A549 treated with Mapracorat at 1 μM for 4 hours (cell line): Measurements from ENCODE around the gene BRS3. TPM values are rescaled to one million over a fixed set of nuclear protein-coding genes. Genes with fewer than 3 reads are reported as not detected.

Experiments used
- total RNA-seq: library from RNA; stranded (reverse); fragments of 200-300 nt; extraction: Qiagen RNA extraction; gene quantifications from 5 replicates; pipeline ENCODE4 v1.2.3, GENCODE V29; 2022

The BRS3 gene
- total RNA-seq, result not detected in 5 replicates

DNA sequence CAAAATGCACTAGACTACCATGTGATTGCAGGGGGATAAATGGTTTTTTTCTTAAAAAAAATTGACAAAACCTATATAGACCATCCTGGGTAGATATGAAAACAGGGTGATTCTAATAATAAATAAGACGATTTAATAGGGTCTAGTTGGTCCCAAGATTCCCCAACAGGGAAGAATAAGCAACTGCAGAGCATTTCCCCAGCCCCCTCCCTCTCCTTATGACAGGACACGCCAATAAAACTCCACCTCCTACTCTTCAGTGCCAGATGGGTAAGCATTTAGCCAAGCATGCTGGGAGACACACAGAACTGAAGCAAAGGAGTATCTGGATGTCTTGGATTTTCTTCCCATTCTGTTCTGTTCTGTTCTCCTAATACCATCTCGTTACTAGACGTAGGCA lies at the start of gene BRS3:
Gene BRS3 (plus strand): TSS at position 301 of the 400 bp plus-strand sequence. CDS start 168 bp downstream, outside the sequence.

DNA sequence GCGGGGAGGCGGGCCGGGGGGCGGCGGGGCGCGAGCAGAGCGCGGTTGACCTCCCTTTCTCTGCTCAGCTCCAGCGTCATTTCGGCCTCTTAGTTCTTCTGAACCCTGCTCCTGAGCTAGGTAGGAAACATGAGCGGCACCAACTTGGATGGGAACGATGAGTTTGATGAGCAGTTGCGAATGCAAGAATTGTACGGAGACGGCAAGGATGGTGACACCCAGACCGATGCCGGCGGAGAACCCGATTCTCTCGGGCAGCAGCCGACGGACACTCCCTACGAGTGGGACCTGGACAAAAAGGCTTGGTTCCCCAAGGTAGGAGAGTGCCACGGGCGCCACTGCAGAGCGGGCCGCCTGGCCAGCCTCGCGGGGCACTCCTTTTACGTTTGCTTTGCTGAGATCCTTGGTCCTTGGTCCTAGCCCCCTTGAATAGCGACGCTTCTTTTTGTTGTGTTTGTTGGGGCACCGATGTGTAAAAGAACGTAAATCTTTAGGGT lies 9.9 kb downstream of the BRS3 start, which contains the start of gene HTATSF1:
Gene HTATSF1 (plus strand): TSS at position 37 of the 497 bp plus-strand sequence. CDS start 93 bp downstream, at position 130.

DNA sequence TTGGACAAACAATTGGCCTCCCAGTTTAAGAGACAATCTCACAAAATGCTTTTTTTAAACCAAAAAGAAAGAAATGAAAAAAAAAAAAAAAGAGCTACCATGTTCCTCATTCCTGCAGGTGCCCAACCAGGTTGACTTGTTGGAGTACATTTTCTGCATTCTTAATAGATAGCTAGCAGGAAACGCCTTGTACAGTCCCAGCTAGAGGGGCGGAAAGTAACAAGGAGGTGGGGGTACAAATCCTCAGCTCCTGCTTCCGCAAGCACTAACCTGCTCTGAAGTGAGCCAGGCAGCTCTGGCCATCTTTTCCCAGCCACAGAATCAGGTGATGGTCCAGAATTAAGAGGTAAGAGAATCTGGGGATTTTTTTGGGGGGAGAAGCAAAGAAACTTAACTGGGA lies 44.2 kb downstream of the BRS3 start, which contains the start of gene VGLL1:
Gene VGLL1 (plus strand): TSS at position 265 of the 400 bp plus-strand sequence. CDS start 3,806 bp downstream, outside the sequence.

Other genes starting within 250 kb of the BRS3 start
- gene MAP7D3, start 236.5 kb upstream of the BRS3 start, total RNA-seq, result 11.7 to 14.6 TPM (median 12.1 TPM) in 5 replicates
- not detected in 5 replicates for gene ADGRG4, start 187.0 kb upstream of the BRS3 start, total RNA-seq
- gene HTATSF1, start 9.6 kb downstream of the BRS3 start, total RNA-seq, result 46.9 to 63.2 TPM (median 58.8 TPM) in 5 replicates
- gene VGLL1, start 44.3 kb downstream of the BRS3 start, total RNA-seq, result not detected in 5 replicates
- gene CD40LG, start 160.2 kb downstream of the BRS3 start, total RNA-seq, result not detected in 5 replicates